RWPE2 (cell line): ENCODE results near the gene OGA.

Source experiments
- ATAC-seq: fragments of 200-7000 bp; cut with Tn5 transposase; 3 replicates; pipeline ENCODE4 v1.9.1; 2021; ENCODE audit warnings: low read depth
- DNase-seq: peaks from one replicate; pipeline ENCODE4 v3.0.0-alpha.2; 2020; ENCODE audit warnings: low spot score
- H3K27ac ChIP-seq: fragments of 450-650 bp; 2 replicates; pipeline ENCODE4 v1.5.1; 2017; ENCODE audit warnings: mild to moderate bottlenecking; ENCODE audit not compliant: poor library complexity, severe bottlenecking
- H3K27me3 ChIP-seq: fragments of 250-450 bp; sonication (Bioruptor Pico); 2 replicates; pipeline ENCODE4 v1.5.1; 2021; ENCODE audit warnings: mild to moderate bottlenecking, moderate library complexity; ENCODE audit not compliant: insufficient read depth, poor library complexity, severe bottlenecking
- H3K36me3 ChIP-seq: fragments of 250-450 bp; sonication (Bioruptor Pico); 2 replicates; pipeline ENCODE4 v1.5.1; 2020; ENCODE audit warnings: low read depth, mild to moderate bottlenecking, moderate library complexity
- H3K4me1 ChIP-seq: fragments of 250-450 bp; sonication (Bioruptor Pico); 2 replicates; pipeline ENCODE4 v1.5.1; 2021; ENCODE audit warnings: mild to moderate bottlenecking, moderate library complexity; ENCODE audit not compliant: insufficient read depth, poor library complexity, severe bottlenecking
- H3K4me3 ChIP-seq: fragments of 250-450 bp; sonication (Bioruptor Pico); 2 replicates; pipeline ENCODE4 v1.5.1; 2021; ENCODE audit warnings: mild to moderate bottlenecking, moderate library complexity; ENCODE audit not compliant: severe bottlenecking
- H3K9me3 ChIP-seq: fragments of 250-450 bp; sonication (Bioruptor Pico); 2 replicates; pipeline ENCODE4 v1.5.1; 2021; ENCODE audit warnings: mild to moderate bottlenecking, moderate library complexity; ENCODE audit not compliant: severe bottlenecking
- CTCF ChIP-seq: fragments of 450-650 bp; IDR thresholded peaks from one replicate; pipeline ENCODE4 v1.5.1; 2017; ENCODE audit warnings: mild to moderate bottlenecking, moderate library complexity; ENCODE audit not compliant: poor library complexity, severe bottlenecking

Gene OGA

GRCh38 chr10:101774589-101775272 lies 43.5 kb downstream of the OGA start:
- Histone ChIP-seq H3K27me3 (peaks cover 48% of the 10 kb centered on the region), H3K27ac (no peak overlapping the region), H3K9me3 (no peaks in the 10 kb centered on the region), H3K36me3 (no peaks in the 10 kb centered on the region), H3K4me1 (no peaks in the 10 kb centered on the region), H3K4me3 (no peak overlapping the region)
- ATAC-seq (no peak), DNase-seq (no peak)
- no peak for TF ChIP-seq CTCF

GRCh38 chr10:101773923-101774588 lies 44.2 kb downstream of the OGA start:
- Histone ChIP-seq H3K9me3 (no peaks in the 10 kb centered on the region), H3K4me1 (no peaks in the 10 kb centered on the region), H3K4me3 (no peak overlapping the region), H3K27ac (no peak overlapping the region), H3K27me3 (peaks cover 48% of the 10 kb centered on the region), H3K36me3 (no peaks in the 10 kb centered on the region)
- no peak for ATAC-seq
- TF ChIP-seq CTCF: no peak
- no peak for DNase-seq

GRCh38 chr10:101772895-101773761 lies 45.1 kb downstream of the OGA start:
- Histone ChIP-seq H3K27ac (no peak overlapping the region), H3K36me3 (no peaks in the 10 kb centered on the region), H3K9me3 (no peaks in the 10 kb centered on the region), H3K4me1 (no peaks in the 10 kb centered on the region), H3K27me3 (peaks cover 50% of the 10 kb centered on the region), H3K4me3 (no peak overlapping the region)
- no peak for TF ChIP-seq CTCF
- ATAC-seq (no peak), DNase-seq (no peak)

GRCh38 chr10:101772017-101772894 lies 46.0 kb downstream of the OGA start:
- no peak for TF ChIP-seq CTCF
- H3K27me3 ChIP-seq: peaks cover 46% of the 10 kb centered on the region
- H3K9me3 ChIP-seq: no peaks in the 10 kb centered on the region
- no peak overlapping the region for H3K4me3 ChIP-seq
- DNase-seq (no peak), ATAC-seq (no peak)
- H3K36me3 ChIP-seq: no peaks in the 10 kb centered on the region
- H3K4me1 ChIP-seq: no peaks in the 10 kb centered on the region
- H3K27ac ChIP-seq: no peak overlapping the region
